ENCODE results near the gene ENTR1. TPM values are rescaled to one million over a fixed set of nuclear protein-coding genes. Genes with fewer than 3 reads are reported as not detected.

The ENTR1 gene
- total and polyA plus RNA-seq, 2 of the 13 experiments (the other 11 are each of a cell fraction or from before 2014, with no cell fraction given) = 70.1 to 76.4 TPM

DNA sequence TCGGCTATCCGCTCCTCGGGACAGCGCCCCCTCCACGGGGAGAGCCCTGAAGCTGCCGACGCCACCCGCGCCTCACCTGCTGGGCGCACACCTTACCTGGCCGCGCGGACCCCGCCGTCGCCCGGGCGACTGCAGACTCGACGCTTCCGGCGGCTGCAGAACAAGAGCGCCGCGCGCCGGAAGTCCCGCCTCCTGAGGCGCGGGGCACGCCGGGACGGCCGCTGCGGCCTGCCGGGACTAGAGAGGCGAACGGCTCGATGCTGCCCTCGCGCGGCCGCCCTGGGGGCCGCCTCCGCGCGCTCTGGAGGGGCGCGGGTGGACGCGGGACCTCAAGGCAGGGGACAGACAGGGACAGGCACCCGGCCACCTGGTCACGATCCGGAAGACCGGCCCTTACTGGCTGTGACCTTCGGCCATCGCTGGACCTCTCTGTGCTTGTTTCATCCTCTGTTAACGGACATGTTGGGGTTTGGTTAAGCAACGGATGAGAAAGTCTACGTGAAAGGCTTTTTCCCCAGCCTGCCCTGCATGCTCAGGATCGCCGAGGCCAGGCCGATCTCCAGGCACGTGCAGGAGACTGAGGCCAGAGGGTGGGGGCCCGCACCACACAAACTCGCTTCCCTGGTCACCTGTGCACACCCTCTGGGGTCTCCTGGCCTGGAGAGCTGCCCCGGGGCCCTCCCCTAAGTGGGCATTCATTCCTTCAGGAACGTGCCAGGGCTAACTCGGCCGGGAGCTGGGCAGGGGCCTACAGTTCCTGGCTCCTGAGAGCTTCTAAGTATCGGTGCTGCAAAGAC lies 10.2 kb downstream of the ENTR1 start, which contains the start of gene SNAPC4 (continued):
- TF ChIP-seq LCORL (IDR thresholded peaks at IDR 0.05) (no peak), LCORL (CRISPR knock-in tag; IDR thresholded peaks at IDR 0.05) (peak; percentile 39; the same call in 1 of the 2 replicates), DMAP1 (CRISPR knock-in tag; IDR thresholded peaks at IDR 0.05) (no peak; the same call in none of the 2 replicates), ZNF563 (CRISPR knock-in tag; IDR thresholded peaks at IDR 0.05) (no peak), ZFP62 (CRISPR knock-in tag; IDR thresholded peaks at IDR 0.05) (0 out of 2 replicates have a peak, but pooled peaks have one; percentile 13), DNMT3B (CRISPR knock-in tag; conservative IDR thresholded peaks at IDR 0.05) (no peak), ARHGAP35 (CRISPR knock-in tag; IDR thresholded peaks at IDR 0.05; ENCODE audit: borderline replicate concordance) (no peak), ZNF709 (CRISPR knock-in tag; IDR thresholded peaks at IDR 0.05) (peak; percentile 60; the same call in 1 of the 2 replicates), FOXJ3 (CRISPR knock-in tag; IDR thresholded peaks at IDR 0.05; ENCODE audit: borderline replicate concordance) (no peak), ZNF460 (CRISPR knock-in tag; IDR thresholded peaks at IDR 0.05; ENCODE audit: borderline replicate concordance) (no peak), RORA (CRISPR knock-in tag; IDR thresholded peaks at IDR 0.05) (no peak), NKX3-1 (CRISPR knock-in tag; IDR thresholded peaks at IDR 0.05) (no peak), ARNTL (CRISPR knock-in tag; IDR thresholded peaks at IDR 0.05) (no peak), KLF13 (CRISPR knock-in tag; IDR thresholded peaks at IDR 0.05) (peak; percentile 63; the same call in 1 of the 2 replicates), SIX4 (CRISPR knock-in tag; IDR thresholded peaks at IDR 0.05) (no peak), MTA3 (CRISPR knock-in tag; IDR thresholded peaks at IDR 0.05) (no peak), DNMT1 (CRISPR knock-in tag; IDR thresholded peaks at IDR 0.05) (peak; percentile 64; the same call in 1 of the 2 replicates)
- TF ChIP-seq, protein P1, sequence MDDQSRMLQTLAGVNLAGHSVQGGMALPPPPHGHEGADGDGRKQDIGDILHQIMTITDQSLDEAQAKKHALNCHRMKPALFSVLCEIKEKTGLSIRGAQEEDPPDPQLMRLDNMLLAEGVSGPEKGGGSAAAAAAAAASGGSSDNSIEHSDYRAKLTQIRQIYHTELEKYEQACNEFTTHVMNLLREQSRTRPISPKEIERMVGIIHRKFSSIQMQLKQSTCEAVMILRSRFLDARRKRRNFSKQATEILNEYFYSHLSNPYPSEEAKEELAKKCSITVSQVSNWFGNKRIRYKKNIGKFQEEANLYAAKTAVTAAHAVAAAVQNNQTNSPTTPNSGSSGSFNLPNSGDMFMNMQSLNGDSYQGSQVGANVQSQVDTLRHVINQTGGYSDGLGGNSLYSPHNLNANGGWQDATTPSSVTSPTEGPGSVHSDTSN (CRISPR knock-in tag; IDR thresholded peaks at IDR 0.05; ENCODE audit: borderline replicate concordance) = no peak
- TF ChIP-seq, protein P2, sequence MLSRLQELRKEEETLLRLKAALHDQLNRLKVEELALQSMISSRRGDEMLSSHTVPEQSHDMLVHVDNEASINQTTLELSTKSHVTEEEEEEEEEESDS (CRISPR knock-in tag; IDR thresholded peaks at IDR 0.05; ENCODE audit: borderline replicate concordance) = 0 out of 2 replicates have a peak, but pooled peaks have one; percentile 74
- TF ChIP-seq, protein P3, sequence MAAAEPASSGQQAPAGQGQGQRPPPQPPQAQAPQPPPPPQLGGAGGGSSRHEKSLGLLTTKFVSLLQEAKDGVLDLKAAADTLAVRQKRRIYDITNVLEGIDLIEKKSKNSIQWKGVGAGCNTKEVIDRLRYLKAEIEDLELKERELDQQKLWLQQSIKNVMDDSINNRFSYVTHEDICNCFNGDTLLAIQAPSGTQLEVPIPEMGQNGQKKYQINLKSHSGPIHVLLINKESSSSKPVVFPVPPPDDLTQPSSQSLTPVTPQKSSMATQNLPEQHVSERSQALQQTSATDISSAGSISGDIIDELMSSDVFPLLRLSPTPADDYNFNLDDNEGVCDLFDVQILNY (CRISPR knock-in tag; conservative IDR thresholded peaks at IDR 0.05) = 0 out of 2 replicates have a peak, but pooled peaks have one; percentile 34
- TF ChIP-seq, protein P4, sequence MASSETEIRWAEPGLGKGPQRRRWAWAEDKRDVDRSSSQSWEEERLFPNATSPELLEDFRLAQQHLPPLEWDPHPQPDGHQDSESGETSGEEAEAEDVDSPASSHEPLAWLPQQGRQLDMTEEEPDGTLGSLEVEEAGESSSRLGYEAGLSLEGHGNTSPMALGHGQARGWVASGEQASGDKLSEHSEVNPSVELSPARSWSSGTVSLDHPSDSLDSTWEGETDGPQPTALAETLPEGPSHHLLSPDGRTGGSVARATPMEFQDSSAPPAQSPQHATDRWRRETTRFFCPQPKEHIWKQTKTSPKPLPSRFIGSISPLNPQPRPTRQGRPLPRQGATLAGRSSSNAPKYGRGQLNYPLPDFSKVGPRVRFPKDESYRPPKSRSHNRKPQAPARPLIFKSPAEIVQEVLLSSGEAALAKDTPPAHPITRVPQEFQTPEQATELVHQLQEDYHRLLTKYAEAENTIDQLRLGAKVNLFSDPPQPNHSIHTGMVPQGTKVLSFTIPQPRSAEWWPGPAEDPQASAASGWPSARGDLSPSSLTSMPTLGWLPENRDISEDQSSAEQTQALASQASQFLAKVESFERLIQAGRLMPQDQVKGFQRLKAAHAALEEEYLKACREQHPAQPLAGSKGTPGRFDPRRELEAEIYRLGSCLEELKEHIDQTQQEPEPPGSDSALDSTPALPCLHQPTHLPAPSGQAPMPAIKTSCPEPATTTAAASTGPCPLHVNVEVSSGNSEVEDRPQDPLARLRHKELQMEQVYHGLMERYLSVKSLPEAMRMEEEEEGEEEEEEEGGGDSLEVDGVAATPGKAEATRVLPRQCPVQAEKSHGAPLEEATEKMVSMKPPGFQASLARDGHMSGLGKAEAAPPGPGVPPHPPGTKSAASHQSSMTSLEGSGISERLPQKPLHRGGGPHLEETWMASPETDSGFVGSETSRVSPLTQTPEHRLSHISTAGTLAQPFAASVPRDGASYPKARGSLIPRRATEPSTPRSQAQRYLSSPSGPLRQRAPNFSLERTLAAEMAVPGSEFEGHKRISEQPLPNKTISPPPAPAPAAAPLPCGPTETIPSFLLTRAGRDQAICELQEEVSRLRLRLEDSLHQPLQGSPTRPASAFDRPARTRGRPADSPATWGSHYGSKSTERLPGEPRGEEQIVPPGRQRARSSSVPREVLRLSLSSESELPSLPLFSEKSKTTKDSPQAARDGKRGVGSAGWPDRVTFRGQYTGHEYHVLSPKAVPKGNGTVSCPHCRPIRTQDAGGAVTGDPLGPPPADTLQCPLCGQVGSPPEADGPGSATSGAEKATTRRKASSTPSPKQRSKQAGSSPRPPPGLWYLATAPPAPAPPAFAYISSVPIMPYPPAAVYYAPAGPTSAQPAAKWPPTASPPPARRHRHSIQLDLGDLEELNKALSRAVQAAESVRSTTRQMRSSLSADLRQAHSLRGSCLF (CRISPR knock-in tag; IDR thresholded peaks at IDR 0.05; ENCODE audit: borderline replicate concordance) = no peak
- TF ChIP-seq, protein P5, sequence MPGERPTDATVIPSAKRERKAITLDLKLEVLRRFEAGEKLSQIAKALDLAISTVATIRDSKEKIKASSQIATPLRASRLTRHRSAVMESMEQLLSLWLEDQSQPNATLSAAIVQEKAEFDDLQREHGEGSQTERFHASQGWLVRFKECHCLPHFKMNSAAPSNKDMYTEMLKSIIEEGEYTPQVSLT (CRISPR knock-in tag; IDR thresholded peaks at IDR 0.05; ENCODE audit: borderline replicate concordance, low read depth) = no peak; the same call in 1 of the 2 replicates

All from HepG2 (cell line).